ENCODE results near the gene RHOD.

DNA sequence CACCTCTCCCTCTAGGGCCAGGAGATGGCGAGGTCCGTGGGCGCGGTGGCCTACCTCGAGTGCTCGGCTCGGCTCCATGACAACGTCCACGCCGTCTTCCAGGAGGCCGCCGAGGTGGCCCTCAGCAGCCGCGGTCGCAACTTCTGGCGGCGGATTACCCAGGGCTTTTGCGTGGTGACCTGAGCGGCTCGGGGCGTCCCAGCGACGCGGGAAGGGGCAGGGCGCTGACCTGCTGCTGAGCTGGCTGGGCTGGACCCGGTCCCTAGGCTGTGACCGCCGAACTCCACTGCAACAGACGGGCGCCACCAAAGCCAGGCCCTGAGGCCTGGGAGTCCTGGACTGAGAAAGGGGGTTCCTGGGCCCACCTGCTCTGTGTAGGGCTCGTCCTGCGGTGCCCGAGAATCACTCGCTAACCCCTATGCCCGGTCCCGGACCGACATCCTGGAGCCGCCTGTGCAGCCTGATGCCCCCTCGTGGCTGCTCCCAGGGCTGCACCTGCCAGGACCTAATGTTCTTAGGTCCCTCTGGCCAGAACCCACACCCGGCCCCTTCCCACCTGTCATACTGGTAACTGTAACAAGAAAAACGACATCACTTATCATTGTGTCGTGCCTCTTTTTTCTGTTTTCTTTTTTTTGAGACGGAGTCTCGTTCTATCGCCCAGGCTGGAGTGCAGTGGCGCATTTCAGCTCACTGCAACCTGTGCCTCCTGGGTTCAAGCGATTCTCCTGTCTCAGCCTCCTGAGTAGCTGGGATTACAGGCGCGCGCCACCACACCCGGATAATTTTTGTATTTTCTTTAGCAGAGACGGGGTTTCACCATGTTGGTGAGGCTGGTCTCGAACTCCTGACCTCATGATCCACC, 15.0 kb downstream of the RHOD start:
- no peak for TF ChIP-seq POLR2A (IDR thresholded peaks at IDR 0.05; ENCODE audit: low read length)
- no peak for TF ChIP-seq GATA1 (IDR thresholded peaks at IDR 0.05; ENCODE audit: low read depth, low read length)
